ENCODE data around the gene B4GALNT1. TPM values are rescaled to one million over a fixed set of nuclear protein-coding genes. Genes with fewer than 3 reads are reported as not detected.

B4GALNT1 gene
- total RNA-seq, 1 experiment from 2014 or later: 31.3 TPM

- Histone ChIP-seq H3K9me3 (ENCODE audit: control insufficient read depth in 1 of 2, insufficient read depth in 1 of 2, low read depth in 1 of 2, low read length in 2 of 2) (no peaks in the 10 kb centered on the region), H3K4me2 (ENCODE audit: low read length) (no peak overlapping the region), H3K4me1 (ENCODE audit: control insufficient read depth in 1 of 2, insufficient read depth in 2 of 2, low read length in 2 of 2) (peaks cover 0 to under 1% of the 10 kb centered on the region in 2 experiments; a peak in 2 of 4 replicates), H2AFZ (ENCODE audit: low read depth, low read length, poor library complexity, severe bottlenecking) (no peak overlapping the region), H3K9me2 (ENCODE audit: insufficient read depth) (no peaks in the 10 kb centered on the region), H3K79me2 (ENCODE audit: insufficient read depth, low read length) (peaks cover 2% of the 10 kb centered on the region), H3K9ac (ENCODE audit: low read length) (no peak overlapping the region), H3K27me3 (ENCODE audit: insufficient read depth, low read length) (peaks cover 4% of the 10 kb centered on the region; the same call in 1 of the 2 replicates), H4K20me1 (ENCODE audit: insufficient read depth) (no peaks in the 10 kb centered on the region), H3K4me3 (replicated peaks in 1 of 2; ENCODE audit: low read depth in 1 of 2, low read length in 2 of 2) (no peak overlapping the region), H3K27ac (ENCODE audit: low read depth, low read length) (no peak overlapping the region), H3K36me3 (ENCODE audit: control insufficient read depth in 1 of 2, insufficient read depth in 2 of 2, low read length in 2 of 2) (peaks cover 0 to 14% of the 10 kb centered on the region in 2 experiments; a peak in 2 of 4 replicates)
- ATAC-seq (no peak), DNase-seq (ENCODE audit: low read depth, low spot score) (no peak)
- no TSS peak for BruUV-seq (replicated peaks)
- CTCF ChIA-PET: no interaction called here
- intact Hi-C loops (cut with micrococcal nuclease): no loop called here
- RAD21 ChIA-PET (ENCODE audit: low non-redundant PET in 1 of 2, low total read pairs in 2 of 2, uncharacterized antibody in 2 of 2, unreplicated experiment in 2 of 2): no interaction called here
- TF ChIP-seq POLR2AphosphoS5 (IDR thresholded peaks at IDR 0.05; ENCODE audit: low read depth, low read length) (no peak), ELF1 (IDR thresholded peaks at IDR 0.05; ENCODE audit: borderline replicate concordance, low read depth) (no peak), TCF7L2 (IDR thresholded peaks at IDR 0.05; ENCODE audit: borderline replicate concordance, extremely low read depth, insufficient read depth, insufficient read length) (no peak), ZNF274 (IDR thresholded peaks at IDR 0.05; ENCODE audit: low read depth, low read length) (no peak), RAD21 (IDR thresholded peaks at IDR 0.05; ENCODE audit: low read depth) (no peak), FOSL1 (IDR thresholded peaks at IDR 0.05; ENCODE audit: low read depth) (no peak), EGR1 (IDR thresholded peaks at IDR 0.05; ENCODE audit: low read depth) (no peak), CTCF (IDR thresholded peaks at IDR 0.05 in 2 of 3, conservative IDR thresholded peaks at IDR 0.05 in 1 of 3; ENCODE audit: borderline replicate concordance in 1 of 3, insufficient read depth in 1 of 3, low read depth in 2 of 3, low read length in 2 of 3) (no peak), CEBPB (IDR thresholded peaks at IDR 0.05; ENCODE audit: low read depth) (no peak), JUND (IDR thresholded peaks at IDR 0.05) (no peak), YY1 (IDR thresholded peaks at IDR 0.05; ENCODE audit: extremely low read depth, insufficient replicate concordance, low read depth, low read length) (no peak)
- TF ChIP-seq, protein P1, sequence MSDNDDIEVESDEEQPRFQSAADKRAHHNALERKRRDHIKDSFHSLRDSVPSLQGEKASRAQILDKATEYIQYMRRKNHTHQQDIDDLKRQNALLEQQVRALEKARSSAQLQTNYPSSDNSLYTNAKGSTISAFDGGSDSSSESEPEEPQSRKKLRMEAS (IDR thresholded peaks at IDR 0.05): no peak
- POLR2A ChIA-PET: no interaction called here
Observed at GRCh38 chr12:57626111-57626920, 6.7 kb downstream of the B4GALNT1 start.

All from HCT116 (cell line).